HG03521 (cell line): ENCODE results near the gene SP5.
"Not testable (repeated sequence)": the region's sequence is repeated elsewhere in the genome, so short reads cannot be mapped to it uniquely, and the experiment has no call there.

ENCODE experiments used
- ATAC-seq: cut with Tn5 transposase; IDR thresholded peaks from one replicate; pipeline ENCODE4 v1.9.1; 2021; ENCODE audit warnings: mild to moderate bottlenecking, moderate library complexity; ENCODE audit not compliant: unreplicated experiment

The SP5 gene

DNA sequence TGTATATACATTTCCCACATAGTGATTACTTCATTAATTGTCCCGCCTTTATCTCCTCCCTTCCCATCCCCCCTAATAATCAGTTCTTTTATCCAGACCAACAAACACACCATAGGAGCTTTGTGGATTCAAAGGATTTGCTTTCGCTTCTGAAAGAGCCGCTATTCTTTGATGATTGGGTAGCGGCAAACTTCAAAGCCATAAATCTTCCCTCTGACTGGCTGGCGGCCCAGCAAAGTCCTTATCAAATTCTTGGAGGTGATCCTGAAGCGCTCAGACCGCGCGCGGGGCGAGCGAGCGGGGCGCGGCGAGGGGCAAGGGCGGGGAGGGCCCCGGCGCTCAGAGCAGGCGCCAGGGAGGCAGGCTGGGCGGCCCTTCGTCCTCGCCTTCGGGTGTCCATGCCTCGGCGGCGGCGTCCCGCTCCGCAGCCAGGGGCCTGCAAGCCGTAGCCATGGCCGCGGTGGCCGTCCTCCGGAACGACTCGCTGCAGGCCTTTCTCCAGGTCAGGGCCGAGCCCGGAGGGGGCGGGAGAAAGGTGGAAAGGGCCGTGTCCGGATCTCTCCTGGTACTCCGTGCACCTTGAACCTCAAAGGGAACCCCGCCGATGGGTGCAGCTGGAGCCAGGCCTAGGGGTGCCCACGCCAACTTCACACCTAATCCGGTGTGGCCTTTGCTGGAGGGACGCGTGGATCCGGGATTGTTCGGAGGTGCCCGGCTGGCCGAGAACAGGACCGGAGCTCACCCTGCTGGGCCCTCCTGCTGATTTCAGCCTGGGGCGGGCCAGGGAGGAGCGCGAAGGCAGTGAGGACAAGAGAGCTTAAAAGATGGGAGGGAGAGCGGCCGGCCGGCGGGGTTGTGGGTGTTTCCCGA is at the start of gene SP5:
SP5 (plus strand) TSS at position 276 of the 870 bp plus-strand sequence; CDS start at position 452, 176 bp downstream.
- no peak for ATAC-seq

DNA sequence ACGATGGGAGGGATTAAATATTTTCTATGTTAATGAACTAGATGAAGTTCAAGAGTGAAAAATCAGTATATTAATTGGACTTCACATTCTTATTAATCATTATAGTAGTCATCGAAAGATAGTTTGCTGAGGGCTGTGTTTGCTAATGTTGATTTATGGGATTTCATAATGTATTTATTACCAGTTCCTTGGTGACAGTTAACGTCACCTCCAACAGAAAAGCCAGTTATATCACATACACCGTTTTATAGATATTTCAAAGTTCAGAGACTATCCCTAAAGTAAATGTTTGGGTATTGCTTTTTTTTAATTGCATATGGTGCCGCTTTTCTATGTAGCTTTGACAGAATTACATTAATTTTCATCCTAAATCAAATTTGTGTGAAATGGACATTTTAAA is 49.4 kb upstream of the SP5 start:
- no peak for ATAC-seq

DNA sequence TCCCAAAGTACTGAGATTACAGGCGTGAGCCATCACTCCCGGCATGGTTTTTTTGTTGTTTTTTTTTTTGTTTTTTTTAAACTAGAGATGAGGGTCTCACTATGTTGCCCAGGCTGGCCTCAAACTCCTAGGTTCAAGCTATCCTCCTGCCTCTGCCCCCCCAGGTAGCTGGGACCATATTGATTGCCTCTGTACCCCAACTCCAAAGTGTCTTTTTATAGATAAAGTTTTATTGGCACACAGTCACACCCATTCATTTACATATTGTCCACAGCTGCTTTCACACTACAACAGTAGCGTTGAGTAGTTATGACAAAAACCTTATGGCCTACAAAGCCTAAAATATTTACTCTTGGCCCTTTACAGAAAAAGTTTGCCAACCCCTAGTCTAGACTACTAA is 45.2 kb upstream of the SP5 start:
- ATAC-seq = no peak

DNA sequence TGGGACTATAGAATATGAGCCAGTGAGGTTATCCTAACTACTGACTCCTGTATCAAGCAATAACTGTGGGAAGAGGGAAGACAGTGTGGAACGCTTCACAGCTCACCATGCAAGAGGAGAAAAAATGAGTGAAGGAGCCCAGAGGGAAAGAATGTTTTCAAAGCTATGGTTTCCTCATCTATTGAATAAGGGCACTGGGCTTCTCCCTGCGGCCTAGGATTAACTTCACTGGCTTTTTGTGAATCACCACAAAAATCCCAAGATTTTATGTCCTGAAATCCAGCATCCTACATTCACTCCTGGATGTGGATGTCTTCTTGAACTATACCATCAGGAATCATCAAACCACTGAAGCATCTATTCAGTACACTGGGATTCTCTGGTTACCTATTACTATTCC is 44.5 kb upstream of the SP5 start:
- no peak for ATAC-seq

DNA sequence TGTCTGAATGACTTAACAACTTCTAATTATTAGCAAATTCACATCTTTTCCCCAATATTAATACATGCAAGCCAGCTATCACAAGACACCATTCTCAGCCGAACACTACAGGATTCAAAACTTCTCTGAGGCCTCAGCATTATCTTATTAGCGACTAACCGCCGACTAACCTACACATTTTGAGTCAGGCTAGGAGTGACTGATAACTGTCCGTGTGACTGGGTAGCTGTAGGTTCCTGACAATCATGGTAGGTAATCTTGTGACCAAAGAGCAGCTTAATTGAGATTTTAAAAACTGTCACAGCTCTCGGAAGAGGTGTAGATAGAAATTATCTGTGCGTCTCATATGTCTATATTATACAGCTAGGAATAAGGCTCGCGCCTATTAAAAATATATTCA is 44.1 kb upstream of the SP5 start:
- no peak for ATAC-seq

DNA sequence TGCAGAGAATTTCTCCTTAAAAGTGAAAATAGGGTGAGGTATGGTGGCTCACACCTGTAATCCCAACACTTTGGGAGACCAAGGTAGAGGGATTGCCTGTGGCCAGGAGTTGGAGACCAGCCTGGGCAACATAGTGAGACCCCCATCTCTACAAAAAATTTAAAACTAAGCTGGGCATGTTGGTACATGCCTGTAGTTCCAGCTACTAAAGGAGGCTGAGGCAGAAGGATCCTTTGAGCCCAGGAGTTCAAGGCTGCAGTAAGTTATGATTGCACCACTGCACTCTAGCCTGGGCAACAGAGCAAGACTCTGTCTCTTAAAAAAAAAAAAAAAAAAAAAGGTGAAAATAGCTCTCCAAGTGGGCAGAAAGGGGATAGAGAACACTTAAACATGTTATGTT is 40.9 kb upstream of the SP5 start:
- ATAC-seq = not testable (repeated sequence)

DNA sequence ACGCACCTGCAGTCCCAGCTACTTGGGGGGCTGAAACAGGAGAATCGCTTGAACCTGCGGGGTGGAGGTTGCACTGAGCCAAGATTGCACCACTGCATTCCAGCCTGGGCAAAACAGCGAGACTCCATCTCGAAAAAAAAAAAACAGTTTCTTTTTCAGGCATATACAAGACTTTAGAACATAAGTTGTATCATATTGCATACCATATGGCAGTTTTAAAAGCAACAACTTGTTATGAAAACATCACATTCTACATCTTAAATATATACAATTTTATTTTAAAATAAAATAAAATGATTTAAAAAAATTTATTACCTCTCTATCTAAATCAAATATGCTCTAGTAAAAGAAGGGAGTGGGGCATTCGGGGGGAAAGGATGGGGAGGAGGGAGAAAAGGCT is 39.4 kb upstream of the SP5 start:
- ATAC-seq = no peak

DNA sequence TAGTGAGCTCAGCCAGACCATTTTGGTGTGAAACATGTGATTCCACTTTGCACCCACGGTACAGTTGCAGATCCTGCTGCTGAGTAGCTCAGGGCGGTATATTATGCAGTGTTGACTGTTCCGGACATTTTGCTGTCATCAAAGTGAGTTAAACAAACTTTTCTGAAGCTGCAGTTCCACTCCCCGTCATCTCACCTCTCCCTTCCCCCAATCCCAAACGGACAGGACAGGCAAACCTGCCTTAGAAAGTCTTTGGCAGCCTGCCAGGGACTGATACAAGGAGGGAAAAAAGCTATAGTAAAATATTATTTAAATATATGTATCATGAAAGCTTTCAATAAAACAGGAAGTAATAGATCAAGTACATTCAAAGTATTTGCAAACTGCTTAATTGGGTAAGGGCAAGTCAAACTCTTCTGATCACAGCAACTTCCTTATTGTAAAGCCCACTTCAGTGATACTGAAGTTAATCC is 35.5 kb upstream of the SP5 start:
- ATAC-seq = no peak

DNA sequence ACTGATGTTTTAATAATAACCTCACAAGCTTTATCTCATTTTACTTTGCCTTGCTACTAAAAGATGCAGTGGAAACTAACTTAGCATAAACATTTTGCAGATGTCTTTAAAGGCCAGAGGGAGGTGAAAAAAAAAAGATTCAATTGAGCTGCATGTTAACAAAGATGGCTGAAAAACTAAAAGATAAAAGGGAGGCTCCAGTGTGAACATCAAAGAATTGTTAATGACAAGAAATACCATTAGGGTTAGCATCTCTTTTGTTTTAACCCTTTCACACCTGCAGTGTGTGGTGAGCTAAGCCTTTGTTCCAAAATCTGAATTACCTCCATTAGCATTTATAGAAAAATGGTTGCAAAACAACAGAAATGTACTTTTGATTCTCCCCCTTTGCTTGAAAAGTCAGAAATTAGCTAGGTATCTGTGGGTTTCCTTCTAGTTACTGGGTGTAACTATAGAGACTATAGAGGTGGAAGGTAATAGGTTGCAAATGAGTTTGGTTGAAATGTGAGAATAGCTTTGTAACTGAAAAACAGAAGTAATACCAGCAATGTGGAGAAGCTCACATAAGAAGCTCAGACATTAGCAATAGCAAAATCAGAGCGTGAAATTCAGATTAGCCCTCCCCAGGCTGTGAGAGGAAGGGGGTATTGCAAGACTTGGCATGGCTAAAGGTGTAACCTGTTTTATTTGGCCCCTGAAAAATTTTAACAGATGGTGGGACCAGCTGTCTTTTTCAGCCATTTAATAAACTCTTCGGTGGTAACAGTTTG is 34.8 kb upstream of the SP5 start:
- ATAC-seq = peak; percentile 88

DNA sequence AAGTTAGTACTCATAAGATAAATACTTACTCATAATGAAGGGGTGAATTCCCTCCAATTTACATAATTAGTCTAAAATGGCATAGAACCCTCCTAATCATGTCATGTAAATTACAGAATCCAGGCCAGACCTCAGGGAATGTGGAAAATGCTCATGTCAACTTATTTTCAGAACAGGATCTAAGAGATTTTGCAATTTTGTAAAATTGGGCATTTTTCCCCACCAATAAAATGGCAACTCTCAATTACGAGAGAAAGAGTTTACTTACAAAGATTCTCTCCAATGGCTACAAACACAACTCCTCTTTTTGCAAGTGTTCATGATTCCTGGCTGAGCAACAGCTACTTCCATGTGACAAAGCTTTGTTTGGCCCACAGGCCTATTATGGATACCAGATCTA is 33.8 kb upstream of the SP5 start:
- ATAC-seq = no peak

DNA sequence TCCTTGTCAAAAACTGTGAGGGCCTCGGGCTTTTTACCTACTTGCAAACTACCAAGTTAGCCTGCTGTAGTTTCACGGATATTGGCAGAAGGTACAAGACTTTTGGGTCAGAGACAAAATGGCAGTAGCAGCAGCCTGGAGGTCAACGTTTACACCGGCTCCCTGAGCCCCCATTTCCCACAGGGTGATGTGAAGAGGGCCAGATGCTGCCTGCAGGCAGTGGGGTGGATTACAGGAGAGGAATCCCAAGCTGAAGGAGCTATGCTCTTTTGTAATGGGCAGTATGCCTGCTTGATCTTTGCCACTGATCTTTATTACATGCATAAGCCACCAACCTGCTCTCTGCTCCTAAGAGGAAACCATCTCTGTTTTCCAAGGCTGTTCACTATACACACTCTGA is 29.5 kb upstream of the SP5 start:
- ATAC-seq = no peak

DNA sequence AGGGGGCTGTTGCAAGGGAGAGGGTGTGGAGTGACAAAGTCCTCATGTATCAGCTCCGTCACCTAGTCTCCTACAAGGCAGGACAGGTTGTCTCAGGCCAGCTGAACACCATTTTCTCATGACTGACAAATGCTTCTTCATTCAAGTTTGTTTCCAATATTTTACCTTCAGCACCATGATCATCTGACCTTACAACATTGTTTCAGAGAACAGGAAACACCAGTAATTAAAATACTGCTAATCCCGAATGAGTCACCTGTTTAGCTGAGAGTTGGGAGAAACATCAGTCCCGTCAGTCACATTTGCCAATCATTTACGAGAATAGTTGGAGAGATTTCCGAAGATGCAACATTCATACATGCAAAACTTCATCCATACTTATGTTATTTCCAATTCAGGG is 25.7 kb upstream of the SP5 start:
- no peak for ATAC-seq

DNA sequence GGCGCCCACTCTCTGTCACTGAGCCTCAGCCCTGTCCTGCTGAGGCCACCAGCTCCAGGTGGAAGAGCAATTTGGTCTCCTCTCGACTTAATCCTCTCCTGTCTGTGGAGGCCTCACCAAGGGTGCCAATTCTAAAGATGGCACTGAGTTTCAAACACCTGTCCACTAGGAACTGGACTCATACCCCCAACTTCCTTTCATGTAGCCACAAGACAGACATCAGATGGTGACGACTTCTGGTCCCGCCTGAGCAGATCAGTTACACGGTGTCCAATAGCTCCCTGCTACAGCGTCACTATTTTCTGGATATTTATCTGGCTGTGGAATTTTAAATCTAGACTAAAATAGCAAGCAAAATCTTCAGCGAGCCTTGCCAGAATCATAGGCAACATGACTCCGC is 24.5 kb upstream of the SP5 start:
- no peak for ATAC-seq

DNA sequence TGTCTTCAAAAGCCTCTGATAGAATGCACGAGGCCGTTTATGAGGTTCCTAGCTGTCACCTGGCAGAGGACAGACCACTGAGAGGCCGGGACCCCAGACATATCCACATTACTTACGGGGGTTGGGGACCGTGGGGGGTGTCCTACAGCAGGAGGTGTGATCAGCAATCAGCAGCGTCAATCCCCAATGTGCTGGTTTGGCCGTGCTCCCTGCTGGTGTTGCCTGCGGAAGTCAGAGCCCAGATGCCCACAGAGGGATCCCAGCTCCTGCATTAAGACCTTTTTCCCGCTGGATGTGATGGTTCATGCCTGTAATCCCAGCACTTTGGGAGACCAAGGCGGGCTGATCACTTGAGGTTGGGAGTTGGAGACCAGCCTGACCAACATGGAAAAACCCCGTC is 20.8 kb upstream of the SP5 start:
- no peak for ATAC-seq

DNA sequence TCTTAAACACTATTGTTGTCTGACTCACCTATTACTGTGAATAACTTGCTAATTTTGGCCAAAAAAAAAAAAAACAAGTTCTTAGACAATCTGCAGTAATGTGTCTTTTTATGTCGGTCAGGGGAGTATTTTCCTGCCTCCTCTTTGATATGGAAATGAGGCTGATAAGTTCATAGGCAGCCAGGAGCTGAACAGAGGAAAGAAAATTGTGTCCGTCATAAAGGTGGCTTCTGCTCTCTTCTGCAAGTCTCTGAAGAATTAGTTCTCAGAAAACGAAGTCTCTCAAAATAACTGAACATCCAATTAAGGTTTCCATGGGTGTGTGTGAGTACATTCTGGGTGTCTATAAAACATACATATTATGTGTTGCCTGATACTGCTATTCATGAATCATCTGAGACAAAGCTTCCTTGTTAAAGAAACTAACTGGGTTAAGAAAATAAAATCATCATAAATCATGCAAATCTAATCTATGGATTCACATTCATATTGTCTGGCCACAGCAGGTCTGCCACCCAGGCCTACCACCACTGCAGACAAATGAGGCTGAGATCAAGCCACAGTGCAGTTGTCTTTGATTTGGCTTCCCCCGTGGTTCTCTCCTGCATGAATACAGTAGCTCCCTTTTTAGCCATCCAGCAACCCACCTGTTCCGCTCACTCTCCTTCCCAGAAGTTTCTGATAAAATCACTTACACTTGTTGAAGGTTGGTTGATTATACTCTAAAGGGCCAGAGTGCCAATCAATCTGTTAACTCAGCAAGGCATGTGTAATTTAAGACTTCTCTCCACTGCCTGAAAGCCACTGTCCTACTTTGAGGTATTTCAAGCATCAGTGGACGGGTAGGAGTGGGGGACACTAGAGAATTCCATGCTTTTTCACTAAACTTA is 19.4 kb upstream of the SP5 start:
- no peak for ATAC-seq

DNA sequence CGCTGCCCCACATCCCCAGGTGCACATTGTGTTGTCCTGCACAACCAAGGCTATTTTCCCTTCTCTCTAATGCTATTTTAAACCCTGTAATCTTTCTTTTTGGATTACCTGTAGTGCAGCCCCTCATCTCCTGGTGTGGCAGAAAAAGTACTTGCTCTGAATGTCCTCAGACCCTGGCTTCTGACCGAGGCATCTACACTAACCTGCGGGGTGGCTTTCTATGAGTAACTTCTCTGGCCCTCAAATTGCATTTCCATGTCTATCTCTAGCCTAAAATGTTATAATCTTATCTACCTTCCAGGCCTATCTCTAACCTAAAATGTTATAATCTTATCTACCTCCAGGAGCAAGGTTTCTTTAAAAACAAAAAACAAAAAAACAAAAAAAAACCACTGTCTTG is 18.2 kb upstream of the SP5 start:
- ATAC-seq = no peak

DNA sequence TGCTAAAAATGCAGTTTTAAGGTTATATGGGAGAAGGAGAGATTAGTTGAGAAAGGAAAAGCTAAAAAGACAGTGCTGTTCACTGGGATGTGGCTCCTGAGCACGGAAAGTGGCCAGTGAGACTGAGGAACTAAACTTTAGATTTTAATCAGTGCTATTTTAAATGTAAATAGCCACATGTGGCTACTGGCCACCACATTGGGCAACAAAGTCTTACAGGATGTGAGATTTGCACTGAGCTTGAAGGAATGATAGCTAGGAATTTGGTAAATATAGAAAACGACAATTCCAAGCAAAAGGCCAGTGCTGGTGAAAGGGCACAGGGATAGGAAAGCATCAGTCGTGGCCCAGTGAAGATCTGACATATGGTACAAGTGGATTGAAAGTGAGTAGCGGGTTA is 14.1 kb upstream of the SP5 start:
- ATAC-seq = no peak

DNA sequence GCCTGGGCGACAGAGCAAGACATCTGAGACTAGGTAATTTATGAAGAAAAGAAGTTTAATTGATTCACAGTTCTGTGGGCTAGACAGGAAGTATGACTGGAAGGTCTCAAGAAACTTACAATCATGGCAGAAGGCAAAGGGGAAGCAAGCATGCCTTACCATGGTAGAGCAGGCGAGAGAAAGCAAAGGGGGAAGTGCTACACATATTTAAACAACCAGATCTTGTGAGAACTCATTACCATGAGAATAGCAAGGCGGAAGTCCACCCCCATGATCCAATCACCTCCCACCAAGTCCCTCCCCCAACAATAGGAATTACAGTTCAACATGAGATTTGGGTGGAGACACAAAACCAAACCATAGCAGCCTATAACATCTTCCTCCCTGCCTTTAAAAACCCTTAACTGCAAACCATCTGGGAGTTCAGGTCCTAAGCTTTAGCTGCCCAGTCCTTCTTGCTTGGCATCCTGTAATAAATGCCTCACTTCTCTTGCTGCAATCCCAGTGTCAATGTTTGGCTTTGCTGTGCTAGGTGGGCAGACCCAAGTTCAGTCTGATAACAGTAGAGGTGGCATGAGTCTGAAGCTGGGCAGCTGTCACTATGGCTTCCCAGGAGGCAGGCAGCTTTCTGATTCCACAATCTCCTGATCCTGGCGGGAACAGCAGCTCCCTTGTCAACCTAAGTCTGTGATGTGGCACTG is 11.2 kb upstream of the SP5 start:
- ATAC-seq = no peak

DNA sequence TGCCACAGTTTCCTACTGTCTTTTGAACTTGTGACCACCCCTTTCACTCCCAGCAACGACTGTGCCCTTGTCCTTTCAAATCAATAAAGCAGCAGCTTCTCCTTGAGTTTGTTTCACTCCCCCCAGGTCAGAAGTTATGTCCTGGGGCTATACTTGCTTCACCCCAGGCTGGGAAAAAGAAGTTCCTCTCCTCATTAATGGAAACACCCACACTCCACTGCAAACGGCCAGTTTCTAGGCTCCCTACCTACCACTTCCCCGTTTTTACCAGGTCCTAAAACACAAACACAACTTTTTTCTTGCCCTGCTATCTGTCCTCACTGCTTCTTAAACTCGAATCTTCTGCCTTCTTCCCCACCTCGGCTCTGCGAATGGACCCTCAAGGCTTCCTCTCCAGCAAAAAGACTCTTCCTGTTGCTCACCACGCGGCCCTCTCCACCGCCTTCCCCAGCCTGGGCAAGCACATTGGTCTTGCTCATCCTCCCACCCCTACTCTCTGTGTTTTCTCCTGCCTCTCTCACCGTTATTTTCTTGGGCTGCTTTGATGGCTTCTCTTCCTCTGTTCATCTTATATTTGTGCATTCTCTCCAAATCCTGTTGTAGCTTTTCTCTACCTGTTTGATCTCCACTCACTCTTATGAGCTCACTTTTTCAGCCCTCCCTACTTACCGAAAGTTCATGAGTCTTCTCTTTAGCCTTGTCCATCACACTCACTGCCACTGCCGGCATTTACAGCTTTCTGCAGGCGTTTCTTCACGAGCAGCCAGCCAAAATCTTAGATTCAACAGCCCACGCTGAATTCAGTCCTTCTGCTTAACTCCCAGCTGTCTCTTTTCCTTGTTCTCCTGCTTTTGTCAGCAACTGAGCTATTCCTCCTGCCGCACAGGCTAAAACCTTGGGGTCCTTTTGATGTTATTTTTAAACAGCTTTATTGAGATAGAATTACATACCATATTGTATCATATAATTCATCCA is 7.0 kb upstream of the SP5 start:
- ATAC-seq = no peak
